HL-60 (cell line): ENCODE measurements around the gene SFMBT2.

Source experiments
- DNase-seq, 2 experiments: peaks; one replicate each; pipeline ENCODE4 v3.0.0-alpha.2; 2010 to 2020; ENCODE audit warnings: low read depth in 1 of 2, low spot score in 1 of 2
- H3K27ac ChIP-seq: fragments of 250-450 bp; sonication (Bioruptor Pico); replicated peaks from 2 replicates; pipeline ENCODE4 v1.5.1; 2020; ENCODE audit warnings: mild to moderate bottlenecking, moderate library complexity
- H3K27me3 ChIP-seq: fragments of 250-450 bp; sonication (Bioruptor Pico); 2 replicates; pipeline ENCODE4 v1.5.1; 2021; ENCODE audit warnings: mild to moderate bottlenecking, moderate library complexity; ENCODE audit not compliant: insufficient read depth, poor library complexity, severe bottlenecking
- H3K4me3 ChIP-seq: replicated peaks from 2 replicates; pipeline ENCODE4 v1.5.1; 2011; ENCODE audit warnings: mild to moderate bottlenecking, control low read depth, low read length; ENCODE audit not compliant: insufficient read depth
- GABPA ChIP-seq: IDR thresholded peaks from 2 replicates; pipeline ENCODE4 v1.6.1; 2012; ENCODE audit warnings: low read depth
- POLR2AphosphoS5 ChIP-seq: IDR thresholded peaks from 2 replicates; pipeline ENCODE4 v1.6.1; 2012; ENCODE audit warnings: low read depth
- REST ChIP-seq: IDR thresholded peaks from 2 replicates; pipeline ENCODE4 v1.6.1; 2012; ENCODE audit warnings: low read depth; ENCODE audit not compliant: insufficient replicate concordance
- SPI1 ChIP-seq: IDR thresholded peaks from 2 replicates; pipeline ENCODE4 v1.6.1; 2012; ENCODE audit warnings: low read depth, mild to moderate bottlenecking, borderline replicate concordance
- TF ChIP-seq, protein P1 (sequence below): IDR thresholded peaks from one replicate; pipeline ENCODE4 v1.5.1; 2011; ENCODE audit warnings: low read length, control low read depth, inconsistent platforms; ENCODE audit not compliant: insufficient read depth

SFMBT2 gene

DNA sequence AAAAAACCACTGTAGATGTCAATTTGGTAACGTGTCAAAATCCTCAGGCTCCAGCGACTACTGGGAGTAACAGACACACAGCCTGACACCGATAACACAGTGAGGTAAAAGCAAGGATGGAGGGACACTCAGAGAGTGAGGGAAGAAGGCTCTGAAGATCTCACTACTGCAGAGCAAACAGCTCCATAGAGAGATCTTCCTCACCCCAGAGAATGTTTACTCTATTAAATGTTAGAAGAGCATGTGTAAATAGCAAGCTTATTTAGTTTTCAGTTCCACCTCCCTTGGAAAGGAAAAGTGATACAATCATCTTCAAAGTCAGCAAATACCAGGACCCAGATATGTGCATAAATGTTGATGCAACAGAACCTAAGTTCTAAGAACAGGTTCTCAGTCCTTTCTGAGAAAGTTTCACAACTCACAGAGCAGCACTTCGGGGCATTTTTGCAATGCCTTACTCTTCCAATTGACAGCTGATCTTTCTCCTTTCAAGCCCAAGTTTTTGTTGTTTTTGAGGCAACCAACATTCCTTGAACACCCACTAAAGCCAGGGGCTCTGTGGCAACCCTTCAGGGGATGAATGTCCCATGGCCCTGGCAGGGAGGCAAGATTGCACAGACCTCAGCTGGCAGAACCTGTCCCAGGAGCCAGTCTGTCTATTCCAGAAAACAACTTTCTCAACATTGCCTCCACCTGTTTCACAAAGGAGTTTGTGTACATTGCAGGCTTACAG lies 177.4 kb downstream of the SFMBT2 start:
- no peak overlapping the region for H3K4me3 ChIP-seq
- TF ChIP-seq POLR2AphosphoS5 (no peak), GABPA (no peak), REST (no peak), SPI1 (no peak)
- TF ChIP-seq, protein P1, sequence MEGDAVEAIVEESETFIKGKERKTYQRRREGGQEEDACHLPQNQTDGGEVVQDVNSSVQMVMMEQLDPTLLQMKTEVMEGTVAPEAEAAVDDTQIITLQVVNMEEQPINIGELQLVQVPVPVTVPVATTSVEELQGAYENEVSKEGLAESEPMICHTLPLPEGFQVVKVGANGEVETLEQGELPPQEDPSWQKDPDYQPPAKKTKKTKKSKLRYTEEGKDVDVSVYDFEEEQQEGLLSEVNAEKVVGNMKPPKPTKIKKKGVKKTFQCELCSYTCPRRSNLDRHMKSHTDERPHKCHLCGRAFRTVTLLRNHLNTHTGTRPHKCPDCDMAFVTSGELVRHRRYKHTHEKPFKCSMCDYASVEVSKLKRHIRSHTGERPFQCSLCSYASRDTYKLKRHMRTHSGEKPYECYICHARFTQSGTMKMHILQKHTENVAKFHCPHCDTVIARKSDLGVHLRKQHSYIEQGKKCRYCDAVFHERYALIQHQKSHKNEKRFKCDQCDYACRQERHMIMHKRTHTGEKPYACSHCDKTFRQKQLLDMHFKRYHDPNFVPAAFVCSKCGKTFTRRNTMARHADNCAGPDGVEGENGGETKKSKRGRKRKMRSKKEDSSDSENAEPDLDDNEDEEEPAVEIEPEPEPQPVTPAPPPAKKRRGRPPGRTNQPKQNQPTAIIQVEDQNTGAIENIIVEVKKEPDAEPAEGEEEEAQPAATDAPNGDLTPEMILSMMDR = no peak
- no peak overlapping the region for H3K27ac ChIP-seq
- no peak for DNase-seq
- no peaks in the 10 kb centered on the region for H3K27me3 ChIP-seq

DNA sequence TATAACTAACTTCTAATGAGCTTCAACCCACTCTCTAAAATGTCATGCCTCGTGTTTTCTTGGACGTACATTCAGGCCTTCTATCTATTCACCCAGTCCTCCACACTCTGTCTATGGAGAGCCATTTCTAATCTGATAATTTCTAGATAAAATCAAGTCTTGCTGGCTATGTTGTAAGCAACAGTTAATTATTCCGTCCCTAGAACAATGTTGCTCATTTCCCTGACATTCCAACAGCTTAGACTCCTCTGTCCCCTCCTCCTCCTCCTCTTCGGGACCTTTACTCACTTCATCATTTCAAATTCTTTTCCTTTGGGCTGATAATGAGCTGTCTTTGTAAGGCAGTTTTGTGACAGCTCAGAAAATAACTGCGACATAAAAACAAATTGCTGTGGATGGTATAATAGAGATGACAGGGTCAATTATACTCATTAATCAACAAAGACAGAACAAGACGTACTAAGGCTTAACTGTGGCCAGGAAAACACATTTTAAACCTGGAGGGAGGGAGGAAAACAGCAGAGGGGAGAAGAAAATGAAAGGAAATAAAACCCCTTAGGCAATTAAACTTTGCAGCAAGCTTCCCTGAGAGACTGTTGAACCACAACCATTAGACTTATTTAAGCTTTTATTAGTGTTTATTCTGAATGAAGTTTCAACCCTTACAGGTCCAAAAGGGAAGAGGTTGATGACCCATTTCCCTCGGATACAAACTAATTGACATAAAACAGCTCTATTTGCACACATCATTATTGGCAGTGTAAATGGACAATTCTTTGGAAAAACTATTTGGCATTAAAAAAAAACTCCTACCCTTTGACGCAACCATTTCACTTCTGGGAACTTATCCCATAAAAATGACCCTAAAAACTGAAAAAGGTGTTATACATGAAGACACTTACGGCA lies 179.1 kb downstream of the SFMBT2 start:
- no peak for TF ChIP-seq SPI1
- TF ChIP-seq POLR2AphosphoS5 = no peak
- TF ChIP-seq, protein P1 = no peak
- TF ChIP-seq GABPA = no peak
- no peak for TF ChIP-seq REST
- Histone ChIP-seq H3K27me3 (no peaks in the 10 kb centered on the region), H3K27ac (no peak overlapping the region), H3K4me3 (no peak overlapping the region)
- DNase-seq = no peak

DNA sequence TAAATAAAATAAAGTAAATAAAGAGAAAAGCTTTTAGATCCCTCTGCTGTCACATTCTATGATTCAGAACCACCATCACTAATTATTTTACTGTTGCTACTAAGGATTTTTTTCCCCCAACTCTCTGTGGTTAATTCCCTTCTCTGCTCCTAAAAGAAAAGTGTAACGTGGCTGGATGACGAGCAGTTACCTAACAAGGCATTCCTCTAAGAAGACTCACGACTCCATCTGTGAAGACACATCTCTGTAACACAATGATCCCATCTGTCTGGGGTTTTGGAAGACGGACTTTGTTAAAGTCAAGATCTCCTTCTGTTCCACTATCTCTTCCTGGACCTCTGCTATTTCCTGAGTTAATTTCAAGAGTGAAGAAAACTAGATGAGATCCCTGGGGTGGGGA lies 179.9 kb downstream of the SFMBT2 start:
- DNase-seq = no peak

More for the DNA sequence above, 179.9 kb downstream of the SFMBT2 start:
- H3K27ac ChIP-seq = no peak overlapping the region
- H3K4me3 ChIP-seq = no peak overlapping the region
- no peaks in the 10 kb centered on the region for H3K27me3 ChIP-seq
- TF ChIP-seq, protein P1 = no peak
- no peak for TF ChIP-seq GABPA
- no peak for TF ChIP-seq SPI1
- TF ChIP-seq POLR2AphosphoS5 = no peak
- no peak for TF ChIP-seq REST
